Fibroblast of lung (primary cell): ENCODE data around the gene ANO10. TPM values are rescaled to one million over a fixed set of nuclear protein-coding genes. Genes with fewer than 3 reads are reported as not detected.

Experiments
- DNase-seq, 2 donors: peaks; one replicate each; pipeline versions ENCODE4 v3.0.0 to v3.0.0-alpha.2; 2010; ENCODE audit warnings: low read depth in 2 of 2
- H2AFZ ChIP-seq: 2 replicates; pipeline ENCODE4 v1.5.1; 2012; ENCODE audit warnings: low read length, control low read depth, inconsistent platforms
- H3K27ac ChIP-seq: 2 replicates; pipeline ENCODE4 v1.5.1; 2011; ENCODE audit warnings: low read length, control low read depth; ENCODE audit not compliant: insufficient read depth
- H3K27me3 ChIP-seq: 2 replicates; pipeline ENCODE4 v1.5.1; 2011; ENCODE audit warnings: mild to moderate bottlenecking, low read length; ENCODE audit not compliant: control insufficient read depth, insufficient read depth
- H3K36me3 ChIP-seq: 2 replicates; pipeline ENCODE4 v1.5.1; 2011; ENCODE audit warnings: low read length; ENCODE audit not compliant: control insufficient read depth, insufficient read depth
- H3K4me1 ChIP-seq: 2 replicates; pipeline ENCODE4 v1.5.1; 2011; ENCODE audit warnings: low read length; ENCODE audit not compliant: control insufficient read depth, insufficient read depth; ENCODE audit errors: extremely low read depth
- H3K4me2 ChIP-seq: 2 replicates; pipeline ENCODE4 v1.5.1; 2011; ENCODE audit warnings: low read length, control low read depth; ENCODE audit not compliant: insufficient read depth; ENCODE audit errors: extremely low read depth
- H3K4me3 ChIP-seq, 4 experiments: fragments of 200-600 bp in 1 of 4; sonication (generic) in 1 of 4; replicated peaks in 1 of 4; 2 replicates each; pipeline ENCODE4 v1.5.1; 2011 to 2016; ENCODE audit warnings: low read length in 4 of 4, low read depth in 3 of 4, mild to moderate bottlenecking in 3 of 4, control low read depth in 2 of 4, inconsistent platforms in 1 of 4, mixed read lengths in 1 of 4; ENCODE audit not compliant: insufficient read depth in 1 of 4; ENCODE audit errors: control extremely low read depth in 1 of 4
- H3K79me2 ChIP-seq: 2 replicates; pipeline ENCODE4 v1.5.1; 2012; ENCODE audit warnings: mild to moderate bottlenecking, low read length, inconsistent platforms; ENCODE audit not compliant: control insufficient read depth, insufficient read depth
- H3K9ac ChIP-seq: 2 replicates; pipeline ENCODE4 v1.5.1; 2011; ENCODE audit warnings: mild to moderate bottlenecking, low read length, control low read depth; ENCODE audit not compliant: insufficient read depth
- H3K9me3 ChIP-seq: 2 replicates; pipeline ENCODE4 v1.5.1; 2012; ENCODE audit warnings: low read depth, low read length; ENCODE audit not compliant: control insufficient read depth, insufficient read depth
- H4K20me1 ChIP-seq: 2 replicates; pipeline ENCODE4 v1.5.1; 2011; ENCODE audit warnings: low read length; ENCODE audit not compliant: control insufficient read depth, insufficient read depth; ENCODE audit errors: extremely low read depth
- CTCF ChIP-seq, 2 donors: IDR thresholded peaks in 1 of 2; conservative IDR thresholded peaks in 1 of 2; 1 replicate in 1 of 2; 2 replicates in 1 of 2; pipeline ENCODE4 v1.5.1; 2011 to 2012; ENCODE audit warnings: low read length in 2 of 2, control low read depth in 1 of 2, inconsistent platforms in 1 of 2, low read depth in 1 of 2, mild to moderate bottlenecking in 1 of 2
- EZH2 ChIP-seq: IDR thresholded peaks from 2 replicates; pipeline ENCODE4 v1.5.1; 2012; ENCODE audit warnings: low read length, control low read depth, mild to moderate bottlenecking; ENCODE audit errors: missing control alignments
- polyA plus RNA-seq, 2 donors: library from polyadenylated mRNA; depleted of rRNA in 1 of 2; stranded (reverse) in 1 of 2; unstranded in 1 of 2; fragments of >200 nt; gene quantifications; 2 replicates each; pipeline ENCODE4 v1.2.1, GENCODE V29; 2011 to 2012; ENCODE audit warnings: missing spikeins in 1 of 2
- total RNA-seq: library from RNA; depleted of rRNA; stranded (reverse); fragments of >200 nt; gene quantifications from 2 replicates; pipeline ENCODE4 v1.2.1, GENCODE V29; 2014

Gene ANO10
- total and polyA plus RNA-seq, 2 donors (not counting 1 experiment from before 2014, with no cell fraction given) = 103 to 138 TPM

GRCh38 chr3:43326891-43327581 lies 294.8 kb downstream of the ANO10 start:
- H3K36me3 ChIP-seq = no peaks in the 10 kb centered on the region
- no peak for TF ChIP-seq CTCF (conservative IDR thresholded peaks at IDR 0.05 in 1 of 2, IDR thresholded peaks at IDR 0.05 in 1 of 2; ENCODE audit: low read depth in 1 of 2, low read length in 2 of 2)
- TF ChIP-seq EZH2 = no peak
- peak; percentile 69 to 74 for DNase-seq
- H3K9me3 ChIP-seq = no peaks in the 10 kb centered on the region
- H3K4me1 ChIP-seq = no peaks in the 10 kb centered on the region
- H3K27ac ChIP-seq = no peak overlapping the region
- H3K79me2 ChIP-seq = peaks cover 9% of the 10 kb centered on the region
- H3K4me2 ChIP-seq = no peak overlapping the region
- H3K9ac ChIP-seq = no peak overlapping the region
- no peaks in the 10 kb centered on the region for H4K20me1 ChIP-seq
- H3K27me3 ChIP-seq = no peaks in the 10 kb centered on the region
- H3K4me3 ChIP-seq = no peak overlapping the region
- no peak overlapping the region for H2AFZ ChIP-seq

- DNase-seq = no peak
- H3K27ac ChIP-seq = no peak overlapping the region
- no peaks in the 10 kb centered on the region for H3K9me3 ChIP-seq
- H3K4me3 ChIP-seq = no peak overlapping the region
- H3K4me1 ChIP-seq = peaks cover 3% of the 10 kb centered on the region
- TF ChIP-seq CTCF (conservative IDR thresholded peaks at IDR 0.05 in 1 of 2, IDR thresholded peaks at IDR 0.05 in 1 of 2; ENCODE audit: low read depth in 1 of 2, low read length in 2 of 2) (no peak), EZH2 (no peak)
- peaks cover 7% of the 10 kb centered on the region for H3K79me2 ChIP-seq
- H4K20me1 ChIP-seq = no peaks in the 10 kb centered on the region
- no peaks in the 10 kb centered on the region for H3K27me3 ChIP-seq
- H3K36me3 ChIP-seq = no peaks in the 10 kb centered on the region
- H3K4me2 ChIP-seq = no peak overlapping the region
- H3K9ac ChIP-seq = no peak overlapping the region
- H2AFZ ChIP-seq = no peak overlapping the region
These were observed 298.3 kb downstream of the ANO10 start for GRCh38 chr3:43323541-43323940.

DNA sequence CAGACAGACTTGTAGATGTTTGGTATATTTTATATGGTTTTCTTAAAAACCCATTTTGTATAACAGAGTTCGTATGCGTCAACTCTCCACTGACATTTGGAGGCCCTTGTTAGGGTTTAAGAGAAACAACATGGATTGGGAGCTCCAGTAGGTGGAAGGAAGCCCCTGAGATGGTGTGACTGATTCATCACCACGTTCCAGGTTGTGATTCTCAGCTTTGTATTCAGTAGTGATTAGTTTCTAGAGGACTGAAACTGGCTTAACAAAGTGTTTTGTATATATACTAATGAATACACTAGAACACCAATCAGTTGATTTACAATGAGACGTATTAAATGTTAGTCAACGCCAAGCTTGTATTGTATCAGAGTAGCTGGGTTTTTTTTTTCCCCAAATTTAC lies 301.5 kb downstream of the ANO10 start:
- Histone ChIP-seq H3K4me3 (no peak overlapping the region), H3K36me3 (no peaks in the 10 kb centered on the region), H3K27me3 (no peaks in the 10 kb centered on the region), H4K20me1 (no peaks in the 10 kb centered on the region), H3K4me2 (no peak overlapping the region), H3K9me3 (no peaks in the 10 kb centered on the region), H2AFZ (no peak overlapping the region), H3K4me1 (peaks cover 11% of the 10 kb centered on the region), H3K27ac (no peak overlapping the region), H3K79me2 (peaks cover 5% of the 10 kb centered on the region), H3K9ac (no peak overlapping the region)
- no peak for TF ChIP-seq CTCF (conservative IDR thresholded peaks at IDR 0.05 in 1 of 2, IDR thresholded peaks at IDR 0.05 in 1 of 2; ENCODE audit: low read depth in 1 of 2, low read length in 2 of 2)
- no peak for TF ChIP-seq EZH2
- DNase-seq = no peak
